WTC11 (cell line): ENCODE measurements around the gene CADM1. TPM values are rescaled to one million over a fixed set of nuclear protein-coding genes. Genes with fewer than 3 reads are reported as not detected.

Experiments
- ATAC-seq: fragments of 200-7000 bp; cut with Tn5 transposase; 2 replicates; pipeline ENCODE4 v1.10.0; 2021; ENCODE audit warnings: mild to moderate bottlenecking, moderate library complexity
- CTCF ChIA-PET: fragments of 300-600 bp; sonication (Branson Sonifier 250); formaldehyde crosslinking; loops from one replicate; lab custom pipeline; 2021; ENCODE audit warnings: antibody characterized with exemption; lab: Charles Lee
- POLR2A ChIA-PET: fragments of 350-600 bp; sonication (Branson Sonifier 250); formaldehyde crosslinking; loops from one replicate; lab custom pipeline; 2021; ENCODE audit warnings: antibody characterized with exemption; lab: Charles Lee
- DNase-seq: peaks from one replicate; pipeline ENCODE4 v3.0.0; 2021; ENCODE audit warnings: low spot score
- H3K27ac Mint-ChIP-seq: 2 replicates; pipeline ENCODE4 v1.8.0; 2021; ENCODE audit warnings: mixed read lengths
- H3K27me3 Mint-ChIP-seq: 2 replicates; pipeline ENCODE4 v1.8.0; 2021; ENCODE audit warnings: low read depth, mild to moderate bottlenecking, moderate library complexity, mixed read lengths
- H3K36me3 Mint-ChIP-seq: 2 replicates; pipeline ENCODE4 v1.8.0; 2021; ENCODE audit warnings: mixed read lengths
- H3K4me1 Mint-ChIP-seq: 2 replicates; pipeline ENCODE4 v1.8.0; 2022; ENCODE audit warnings: mixed read lengths
- H3K4me3 Mint-ChIP-seq: 2 replicates; pipeline ENCODE4 v1.8.0; 2021; ENCODE audit warnings: mild to moderate bottlenecking, moderate library complexity, mixed read lengths
- H3K9me3 Mint-ChIP-seq: 2 replicates; pipeline ENCODE4 v1.8.0; 2021; ENCODE audit warnings: mixed read lengths
- ATF1 ChIP-seq: sonication (generic); formaldehyde crosslinking; IDR thresholded peaks from 2 replicates; pipeline ENCODE4 v1.8.1; 2023; ENCODE audit warnings: mild to moderate bottlenecking, moderate library complexity, missing genetic modification reagents
- ETV6 ChIP-seq: sonication (generic); formaldehyde crosslinking; IDR thresholded peaks from 2 replicates; pipeline ENCODE4 v1.8.1; 2022; ENCODE audit warnings: mild to moderate bottlenecking, missing genetic modification reagents
- FOXJ3 ChIP-seq: sonication (generic); formaldehyde crosslinking; IDR thresholded peaks from 2 replicates; pipeline ENCODE4 v1.9.0; 2021; ENCODE audit warnings: missing genetic modification reagents, mild to moderate bottlenecking, borderline replicate concordance
- NR1H2 ChIP-seq: sonication (generic); formaldehyde crosslinking; IDR thresholded peaks from 2 replicates; pipeline ENCODE4 v1.9.0; 2021; ENCODE audit warnings: mild to moderate bottlenecking, moderate library complexity, missing genetic modification reagents
- PREB ChIP-seq: sonication (generic); formaldehyde crosslinking; IDR thresholded peaks from 2 replicates; pipeline ENCODE4 v1.8.1; 2022; ENCODE audit warnings: mild to moderate bottlenecking, missing genetic modification reagents, moderate library complexity, borderline replicate concordance
- RELA ChIP-seq: sonication (generic); formaldehyde crosslinking; IDR thresholded peaks from 2 replicates; pipeline ENCODE4 v1.8.1; 2022; ENCODE audit warnings: missing genetic modification reagents, mild to moderate bottlenecking, borderline replicate concordance
- TEAD1 ChIP-seq: sonication (generic); formaldehyde crosslinking; IDR thresholded peaks from 2 replicates; pipeline ENCODE4 v1.8.0; 2022; ENCODE audit warnings: mild to moderate bottlenecking, missing genetic modification reagents
- ZBTB43 ChIP-seq: sonication (generic); formaldehyde crosslinking; IDR thresholded peaks from 2 replicates; pipeline ENCODE4 v1.8.1; 2023; ENCODE audit warnings: mild to moderate bottlenecking, missing genetic modification reagents
- ZNF121 ChIP-seq: sonication (generic); formaldehyde crosslinking; IDR thresholded peaks from 2 replicates; pipeline ENCODE4 v1.8.0; 2023; ENCODE audit warnings: missing genetic modification reagents
- ZNF317 ChIP-seq: sonication (generic); formaldehyde crosslinking; IDR thresholded peaks from 2 replicates; pipeline ENCODE4 v1.8.1; 2023; ENCODE audit warnings: low read depth, mild to moderate bottlenecking, moderate library complexity, missing genetic modification reagents, borderline replicate concordance
- ZNF396 ChIP-seq: fragments of 250-450 bp; sonication (Bioruptor Pico); IDR thresholded peaks from 2 replicates; pipeline ENCODE4 v1.8.0; 2021; ENCODE audit warnings: mild to moderate bottlenecking, moderate library complexity, borderline replicate concordance
- total RNA-seq: library from RNA; stranded (reverse); gene quantifications from 3 replicates; pipeline ENCODE4 v1.2.3, GENCODE V29; 2021
- TF ChIP-seq, protein P1 (sequence below): sonication (generic); formaldehyde crosslinking; IDR thresholded peaks from 2 replicates; pipeline ENCODE4 v1.8.1; 2023; ENCODE audit warnings: mild to moderate bottlenecking, moderate library complexity, missing genetic modification reagents
- TF ChIP-seq, protein P2 (sequence below): sonication (generic); formaldehyde crosslinking; IDR thresholded peaks from 2 replicates; pipeline ENCODE4 v1.8.1; 2022; ENCODE audit warnings: missing genetic modification reagents, borderline replicate concordance
- TF ChIP-seq, protein P3 (sequence below): fragments of 250-450 bp; sonication (Bioruptor Pico); conservative IDR thresholded peaks from 2 replicates; pipeline ENCODE4 v1.9.0; 2021; ENCODE audit warnings: mild to moderate bottlenecking
- TF ChIP-seq, protein P4 (sequence below): sonication (generic); formaldehyde crosslinking; IDR thresholded peaks from 2 replicates; pipeline ENCODE4 v1.8.1; 2023; ENCODE audit warnings: mild to moderate bottlenecking, missing genetic modification reagents, moderate library complexity
- TF ChIP-seq, protein P5 (sequence below): sonication (generic); formaldehyde crosslinking; IDR thresholded peaks from 2 replicates; pipeline ENCODE4 v1.8.1; 2022; ENCODE audit warnings: low read depth, mild to moderate bottlenecking, moderate library complexity, missing genetic modification reagents, borderline replicate concordance
- TF ChIP-seq, protein P6 (sequence below): sonication (generic); formaldehyde crosslinking; IDR thresholded peaks from 2 replicates; pipeline ENCODE4 v1.8.0; 2023; ENCODE audit warnings: missing genetic modification reagents, mild to moderate bottlenecking, borderline replicate concordance

CADM1 gene
- total RNA-seq, 1 experiment from 2014 or later = 26.8 TPM

GRCh38 chr11:115363426-115363825 lies 140.8 kb downstream of the CADM1 start:
- POLR2A ChIA-PET = no interaction called here
- Mint-ChIP-seq H3K36me3 (no peaks in the 10 kb centered on the region), H3K27ac (no peak overlapping the region), H3K4me3 (no peak overlapping the region), H3K4me1 (peaks cover 15% of the 10 kb centered on the region), H3K9me3 (no peaks in the 10 kb centered on the region), H3K27me3 (no peaks in the 10 kb centered on the region)
- ATAC-seq = no peak
- CTCF ChIA-PET = interaction anchor here (0.6 kb wide), 2 partner anchors 625 to 918 kb away, joined by 3 to 5 read pairs; no protein-coding TSS in a partner anchor
- DNase-seq = no peak
- TF ChIP-seq ZNF396 (CRISPR knock-in tag) = no peak
- no peak for TF ChIP-seq ATF1 (CRISPR knock-in tag)
- TF ChIP-seq RELA (CRISPR knock-in tag) = no peak
- TF ChIP-seq PREB (CRISPR knock-in tag) = no peak
- TF ChIP-seq, protein P1, sequence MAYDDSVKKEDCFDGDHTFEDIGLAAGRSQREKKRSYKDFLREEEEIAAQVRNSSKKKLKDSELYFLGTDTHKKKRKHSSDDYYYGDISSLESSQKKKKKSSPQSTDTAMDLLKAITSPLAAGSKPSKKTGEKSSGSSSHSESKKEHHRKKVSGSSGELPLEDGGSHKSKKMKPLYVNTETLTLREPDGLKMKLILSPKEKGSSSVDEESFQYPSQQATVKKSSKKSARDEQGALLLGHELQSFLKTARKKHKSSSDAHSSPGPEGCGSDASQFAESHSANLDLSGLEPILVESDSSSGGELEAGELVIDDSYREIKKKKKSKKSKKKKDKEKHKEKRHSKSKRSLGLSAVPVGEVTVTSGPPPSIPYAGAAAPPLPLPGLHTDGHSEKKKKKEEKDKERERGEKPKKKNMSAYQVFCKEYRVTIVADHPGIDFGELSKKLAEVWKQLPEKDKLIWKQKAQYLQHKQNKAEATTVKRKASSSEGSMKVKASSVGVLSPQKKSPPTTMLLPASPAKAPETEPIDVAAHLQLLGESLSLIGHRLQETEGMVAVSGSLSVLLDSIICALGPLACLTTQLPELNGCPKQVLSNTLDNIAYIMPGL (CRISPR knock-in tag) = no peak
- TF ChIP-seq FOXJ3 (CRISPR knock-in tag) = no peak
- TF ChIP-seq, protein P2, sequence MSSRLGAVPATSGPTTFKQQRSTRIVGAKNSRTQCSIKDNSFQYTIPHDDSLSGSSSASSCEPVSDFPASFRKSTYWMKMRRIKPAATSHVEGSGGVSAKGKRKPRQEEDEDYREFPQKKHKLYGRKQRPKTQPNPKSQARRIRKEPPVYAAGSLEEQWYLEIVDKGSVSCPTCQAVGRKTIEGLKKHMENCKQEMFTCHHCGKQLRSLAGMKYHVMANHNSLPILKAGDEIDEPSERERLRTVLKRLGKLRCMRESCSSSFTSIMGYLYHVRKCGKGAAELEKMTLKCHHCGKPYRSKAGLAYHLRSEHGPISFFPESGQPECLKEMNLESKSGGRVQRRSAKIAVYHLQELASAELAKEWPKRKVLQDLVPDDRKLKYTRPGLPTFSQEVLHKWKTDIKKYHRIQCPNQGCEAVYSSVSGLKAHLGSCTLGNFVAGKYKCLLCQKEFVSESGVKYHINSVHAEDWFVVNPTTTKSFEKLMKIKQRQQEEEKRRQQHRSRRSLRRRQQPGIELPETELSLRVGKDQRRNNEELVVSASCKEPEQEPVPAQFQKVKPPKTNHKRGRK = no peak
- no peak for TF ChIP-seq NR1H2 (CRISPR knock-in tag)
- TF ChIP-seq, protein P3, sequence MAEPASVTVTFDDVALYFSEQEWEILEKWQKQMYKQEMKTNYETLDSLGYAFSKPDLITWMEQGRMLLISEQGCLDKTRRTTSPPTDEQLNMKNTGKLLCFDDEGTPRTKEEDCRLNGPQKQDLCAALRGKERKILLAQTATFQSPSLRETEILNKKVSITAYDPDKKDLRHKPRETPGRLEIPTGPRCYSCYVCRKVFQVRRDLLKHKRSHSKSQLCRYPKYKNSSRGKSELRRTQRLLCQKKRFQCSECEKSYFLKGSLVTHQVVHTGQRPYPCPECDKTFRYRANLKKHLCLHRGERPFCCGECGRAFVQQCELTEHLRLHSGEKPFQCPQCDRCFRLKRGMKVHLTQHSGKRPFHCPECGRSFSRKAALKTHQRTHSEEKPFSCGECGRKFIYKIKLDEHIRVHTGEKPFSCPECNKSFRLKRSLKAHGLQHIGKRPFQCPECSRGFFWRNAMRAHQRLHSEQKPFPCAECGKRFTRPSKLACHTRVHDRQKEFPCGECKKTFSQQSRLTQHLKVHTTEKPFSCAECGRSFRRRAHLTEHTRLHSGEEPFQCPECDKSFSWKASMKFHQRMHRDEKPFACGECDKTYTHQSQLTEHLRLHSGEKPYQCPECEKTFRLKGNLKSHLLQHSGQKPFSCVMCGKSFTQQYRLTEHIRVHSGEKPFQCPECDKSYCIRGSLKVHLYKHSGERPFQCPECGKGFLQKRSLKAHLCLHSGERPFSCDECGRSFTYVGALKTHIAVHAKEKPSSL (CRISPR knock-in tag) = no peak
- no peak for TF ChIP-seq ZNF121 (CRISPR knock-in tag)

DNA sequence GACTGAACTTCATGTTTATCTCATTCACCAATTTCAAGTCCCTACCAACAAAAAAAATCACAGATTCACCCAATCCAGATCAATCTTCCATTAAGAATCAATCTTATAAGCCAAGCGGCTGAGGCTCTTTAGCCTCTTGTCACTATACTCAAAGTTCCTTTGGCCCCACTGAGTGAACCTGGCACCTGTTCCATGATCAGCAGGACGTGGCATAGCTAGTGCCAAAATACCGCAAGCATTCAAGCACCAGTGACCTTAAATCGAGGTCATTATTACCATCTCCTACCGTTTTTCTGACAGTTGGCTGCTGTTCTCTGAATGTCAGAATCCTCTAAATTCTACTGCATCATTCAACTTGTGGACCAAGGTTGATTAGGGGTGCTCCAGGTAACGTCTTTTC lies 141.2 kb downstream of the CADM1 start:
- no peak overlapping the region for H3K4me3 Mint-ChIP-seq
- ChIA-PET CTCF (interaction anchor here (0.6 kb wide), 2 partner anchors 624 to 919 kb away, joined by 3 to 5 read pairs; no protein-coding TSS in a partner anchor), POLR2A (no interaction called here)
- peaks cover 11% of the 10 kb centered on the region for H3K4me1 Mint-ChIP-seq
- H3K36me3 Mint-ChIP-seq = no peaks in the 10 kb centered on the region
- DNase-seq (no peak), ATAC-seq (no peak)
- TF ChIP-seq, protein P4, sequence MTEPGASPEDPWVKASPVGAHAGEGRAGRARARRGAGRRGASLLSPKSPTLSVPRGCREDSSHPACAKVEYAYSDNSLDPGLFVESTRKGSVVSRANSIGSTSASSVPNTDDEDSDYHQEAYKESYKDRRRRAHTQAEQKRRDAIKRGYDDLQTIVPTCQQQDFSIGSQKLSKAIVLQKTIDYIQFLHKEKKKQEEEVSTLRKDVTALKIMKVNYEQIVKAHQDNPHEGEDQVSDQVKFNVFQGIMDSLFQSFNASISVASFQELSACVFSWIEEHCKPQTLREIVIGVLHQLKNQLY (CRISPR knock-in tag) = no peak
- TF ChIP-seq, protein P5, sequence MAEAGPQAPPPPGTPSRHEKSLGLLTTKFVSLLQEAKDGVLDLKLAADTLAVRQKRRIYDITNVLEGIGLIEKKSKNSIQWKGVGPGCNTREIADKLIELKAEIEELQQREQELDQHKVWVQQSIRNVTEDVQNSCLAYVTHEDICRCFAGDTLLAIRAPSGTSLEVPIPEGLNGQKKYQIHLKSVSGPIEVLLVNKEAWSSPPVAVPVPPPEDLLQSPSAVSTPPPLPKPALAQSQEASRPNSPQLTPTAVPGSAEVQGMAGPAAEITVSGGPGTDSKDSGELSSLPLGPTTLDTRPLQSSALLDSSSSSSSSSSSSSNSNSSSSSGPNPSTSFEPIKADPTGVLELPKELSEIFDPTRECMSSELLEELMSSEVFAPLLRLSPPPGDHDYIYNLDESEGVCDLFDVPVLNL (CRISPR knock-in tag) = no peak
- H3K9me3 Mint-ChIP-seq = no peaks in the 10 kb centered on the region
- no peak overlapping the region for H3K27ac Mint-ChIP-seq
- H3K27me3 Mint-ChIP-seq = no peaks in the 10 kb centered on the region

DNA sequence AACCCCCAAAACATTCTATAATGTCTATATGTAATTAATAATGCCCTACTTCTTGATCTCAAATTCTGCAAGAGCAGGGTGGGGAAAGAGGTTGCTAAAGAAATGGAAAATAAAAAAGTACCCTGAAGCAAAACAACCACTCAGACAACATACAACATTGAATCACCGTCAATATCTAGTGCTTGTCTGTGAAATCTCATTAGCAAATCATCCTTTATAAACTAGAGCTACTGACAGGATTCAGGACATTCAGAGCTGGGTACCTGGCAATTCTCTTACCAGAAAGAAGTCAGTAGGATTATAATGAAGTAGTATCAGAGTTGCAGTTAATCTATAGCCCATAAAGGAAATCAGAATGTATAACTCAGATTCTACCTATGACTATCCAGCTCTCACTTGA lies 143.2 kb downstream of the CADM1 start:
- Mint-ChIP-seq H3K27ac (no peak overlapping the region), H3K9me3 (no peaks in the 10 kb centered on the region), H3K36me3 (no peaks in the 10 kb centered on the region), H3K27me3 (no peaks in the 10 kb centered on the region), H3K4me1 (peaks cover 1% of the 10 kb centered on the region; the same call in 1 of the 2 replicates), H3K4me3 (no peak overlapping the region)
- DNase-seq (no peak), ATAC-seq (no peak)
- CTCF ChIA-PET = no interaction called here
- POLR2A ChIA-PET = no interaction called here
- TF ChIP-seq, protein P6, sequence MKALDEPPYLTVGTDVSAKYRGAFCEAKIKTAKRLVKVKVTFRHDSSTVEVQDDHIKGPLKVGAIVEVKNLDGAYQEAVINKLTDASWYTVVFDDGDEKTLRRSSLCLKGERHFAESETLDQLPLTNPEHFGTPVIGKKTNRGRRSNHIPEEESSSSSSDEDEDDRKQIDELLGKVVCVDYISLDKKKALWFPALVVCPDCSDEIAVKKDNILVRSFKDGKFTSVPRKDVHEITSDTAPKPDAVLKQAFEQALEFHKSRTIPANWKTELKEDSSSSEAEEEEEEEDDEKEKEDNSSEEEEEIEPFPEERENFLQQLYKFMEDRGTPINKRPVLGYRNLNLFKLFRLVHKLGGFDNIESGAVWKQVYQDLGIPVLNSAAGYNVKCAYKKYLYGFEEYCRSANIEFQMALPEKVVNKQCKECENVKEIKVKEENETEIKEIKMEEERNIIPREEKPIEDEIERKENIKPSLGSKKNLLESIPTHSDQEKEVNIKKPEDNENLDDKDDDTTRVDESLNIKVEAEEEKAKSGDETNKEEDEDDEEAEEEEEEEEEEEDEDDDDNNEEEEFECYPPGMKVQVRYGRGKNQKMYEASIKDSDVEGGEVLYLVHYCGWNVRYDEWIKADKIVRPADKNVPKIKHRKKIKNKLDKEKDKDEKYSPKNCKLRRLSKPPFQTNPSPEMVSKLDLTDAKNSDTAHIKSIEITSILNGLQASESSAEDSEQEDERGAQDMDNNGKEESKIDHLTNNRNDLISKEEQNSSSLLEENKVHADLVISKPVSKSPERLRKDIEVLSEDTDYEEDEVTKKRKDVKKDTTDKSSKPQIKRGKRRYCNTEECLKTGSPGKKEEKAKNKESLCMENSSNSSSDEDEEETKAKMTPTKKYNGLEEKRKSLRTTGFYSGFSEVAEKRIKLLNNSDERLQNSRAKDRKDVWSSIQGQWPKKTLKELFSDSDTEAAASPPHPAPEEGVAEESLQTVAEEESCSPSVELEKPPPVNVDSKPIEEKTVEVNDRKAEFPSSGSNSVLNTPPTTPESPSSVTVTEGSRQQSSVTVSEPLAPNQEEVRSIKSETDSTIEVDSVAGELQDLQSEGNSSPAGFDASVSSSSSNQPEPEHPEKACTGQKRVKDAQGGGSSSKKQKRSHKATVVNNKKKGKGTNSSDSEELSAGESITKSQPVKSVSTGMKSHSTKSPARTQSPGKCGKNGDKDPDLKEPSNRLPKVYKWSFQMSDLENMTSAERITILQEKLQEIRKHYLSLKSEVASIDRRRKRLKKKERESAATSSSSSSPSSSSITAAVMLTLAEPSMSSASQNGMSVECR (CRISPR knock-in tag) = no peak
- no peak for TF ChIP-seq ZNF317 (CRISPR knock-in tag)
- TF ChIP-seq ETV6 = no peak
- no peak for TF ChIP-seq TEAD1 (CRISPR knock-in tag)
- no peak for TF ChIP-seq ZBTB43 (CRISPR knock-in tag)
